D721Med (cell line): ENCODE measurements around the gene HDAC8.

Experiments
- DNase-seq: peaks from one replicate; pipeline ENCODE4 v3.0.0; 2011; ENCODE audit warnings: low spot score; ENCODE audit not compliant: insufficient read length
- FAIRE-seq: peaks from 2 replicates; lab custom pipeline; 2011; peaks lifted over from hg19 to GRCh38; lab: Jason Lieb, UNC
- CTCF ChIP-seq: IDR thresholded peaks from 2 replicates; pipeline ENCODE4 v1.5.1; 2012; ENCODE audit warnings: mild to moderate bottlenecking, control low read depth; ENCODE audit not compliant: insufficient read depth; ENCODE audit errors: missing control alignments

The HDAC8 gene

GRCh38 chrX:72376124-72376523 lies 196.5 kb downstream of the HDAC8 start:
- TF ChIP-seq CTCF = no peak
- no peak for FAIRE-seq
- no peak for DNase-seq

GRCh38 chrX:72373136-72373535 lies 199.5 kb downstream of the HDAC8 start:
- TF ChIP-seq CTCF = no peak
- DNase-seq (no peak), FAIRE-seq (no peak)

- DNase-seq (no peak), FAIRE-seq (no peak)
- no peak for TF ChIP-seq CTCF
Measured at GRCh38 chrX:72372735-72373134, 199.9 kb downstream of the HDAC8 start.

- DNase-seq = no peak
- FAIRE-seq = no peak
- no peak for TF ChIP-seq CTCF
Measured at GRCh38 chrX:72371405-72371804, 201.2 kb downstream of the HDAC8 start.

GRCh38 chrX:72368796-72369195 lies 203.8 kb downstream of the HDAC8 start:
- no peak for FAIRE-seq
- TF ChIP-seq CTCF = no peak
- no peak for DNase-seq

- no peak for TF ChIP-seq CTCF
- FAIRE-seq (no peak), DNase-seq (no peak)
Measured at GRCh38 chrX:72367516-72367915, 205.1 kb downstream of the HDAC8 start.

GRCh38 chrX:72366701-72367454 lies 205.8 kb downstream of the HDAC8 start:
- no peak for DNase-seq
- no peak for TF ChIP-seq CTCF
- no peak for FAIRE-seq
